ENCODE data around the gene MN1.

MN1 gene

GRCh38 chr22:27827604-27828587, 26.3 kb upstream of the MN1 start:
- H3K4me3 ChIP-seq (ENCODE audit: low read depth, low read length), result no peak overlapping the region
- DNase-seq (ENCODE audit: low read depth), result no peak
- TF ChIP-seq, protein P1, sequence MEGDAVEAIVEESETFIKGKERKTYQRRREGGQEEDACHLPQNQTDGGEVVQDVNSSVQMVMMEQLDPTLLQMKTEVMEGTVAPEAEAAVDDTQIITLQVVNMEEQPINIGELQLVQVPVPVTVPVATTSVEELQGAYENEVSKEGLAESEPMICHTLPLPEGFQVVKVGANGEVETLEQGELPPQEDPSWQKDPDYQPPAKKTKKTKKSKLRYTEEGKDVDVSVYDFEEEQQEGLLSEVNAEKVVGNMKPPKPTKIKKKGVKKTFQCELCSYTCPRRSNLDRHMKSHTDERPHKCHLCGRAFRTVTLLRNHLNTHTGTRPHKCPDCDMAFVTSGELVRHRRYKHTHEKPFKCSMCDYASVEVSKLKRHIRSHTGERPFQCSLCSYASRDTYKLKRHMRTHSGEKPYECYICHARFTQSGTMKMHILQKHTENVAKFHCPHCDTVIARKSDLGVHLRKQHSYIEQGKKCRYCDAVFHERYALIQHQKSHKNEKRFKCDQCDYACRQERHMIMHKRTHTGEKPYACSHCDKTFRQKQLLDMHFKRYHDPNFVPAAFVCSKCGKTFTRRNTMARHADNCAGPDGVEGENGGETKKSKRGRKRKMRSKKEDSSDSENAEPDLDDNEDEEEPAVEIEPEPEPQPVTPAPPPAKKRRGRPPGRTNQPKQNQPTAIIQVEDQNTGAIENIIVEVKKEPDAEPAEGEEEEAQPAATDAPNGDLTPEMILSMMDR (IDR thresholded peaks at IDR 0.05; ENCODE audit: low read depth, low read length, missing control alignments), result no peak

- DNase-seq (ENCODE audit: low read depth), result no peak
- no peak overlapping the region for H3K4me3 ChIP-seq (ENCODE audit: low read depth, low read length)
- TF ChIP-seq, protein P1 (IDR thresholded peaks at IDR 0.05; ENCODE audit: low read depth, low read length, missing control alignments), result peak; percentile 58
These were observed 23.6 kb upstream of the MN1 start for GRCh38 chr22:27825174-27825573.

GRCh38 chr22:27823221-27823620, 21.7 kb upstream of the MN1 start:
- DNase-seq (ENCODE audit: low read depth), result no peak
- TF ChIP-seq, protein P1 (IDR thresholded peaks at IDR 0.05; ENCODE audit: low read depth, low read length, missing control alignments), result no peak
- no peak overlapping the region for H3K4me3 ChIP-seq (ENCODE audit: low read depth, low read length)

DNA sequence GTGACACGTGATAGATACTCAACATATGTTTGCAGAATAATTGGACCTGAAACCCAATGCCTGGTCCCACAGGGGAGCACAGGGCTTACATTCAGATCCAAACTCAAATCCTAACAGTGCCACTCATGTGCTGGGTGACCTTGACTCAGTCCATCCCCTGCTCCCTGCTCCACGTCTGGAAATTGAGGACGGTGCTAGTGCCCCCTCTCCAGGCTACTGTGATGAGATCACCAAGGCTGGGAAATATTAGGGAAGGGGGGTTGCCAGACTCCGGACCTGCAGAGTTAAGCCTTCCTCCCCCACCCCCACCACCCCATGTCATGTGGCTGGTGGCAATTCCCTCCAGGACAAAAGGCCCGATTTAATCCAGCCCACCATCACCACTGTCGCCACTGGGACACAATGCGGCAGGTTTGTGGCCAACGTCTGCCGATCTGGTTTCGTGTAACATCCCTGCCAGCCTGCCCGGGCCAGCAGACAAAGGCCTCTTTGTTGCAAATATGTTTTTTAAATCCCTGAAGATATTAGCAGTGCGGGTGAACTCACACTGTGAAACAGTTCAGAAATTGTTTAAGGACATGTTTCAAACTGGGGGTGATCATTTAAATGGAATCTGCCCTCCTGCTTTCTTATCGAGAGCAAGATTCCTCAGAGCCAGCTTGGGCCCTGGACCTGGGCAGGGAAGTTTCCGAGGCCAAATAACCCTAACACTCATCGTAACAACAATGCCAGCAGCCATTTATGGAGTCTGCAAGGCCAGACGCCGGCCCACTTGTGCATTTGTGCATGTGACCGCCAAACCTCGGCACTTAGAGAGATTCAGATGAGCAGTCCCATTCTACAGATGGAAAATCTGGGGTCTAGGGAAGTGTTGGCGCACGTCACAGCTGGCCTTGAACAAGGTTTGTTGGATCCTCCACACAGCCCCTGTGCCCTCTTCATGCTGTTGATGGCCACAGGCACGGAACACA, 19.6 kb upstream of the MN1 start:
- no peak overlapping the region for H3K4me3 ChIP-seq (ENCODE audit: low read depth, low read length)
- no peak for DNase-seq (ENCODE audit: low read depth)
- TF ChIP-seq, protein P1 (IDR thresholded peaks at IDR 0.05; ENCODE audit: low read depth, low read length, missing control alignments), result no peak

DNA sequence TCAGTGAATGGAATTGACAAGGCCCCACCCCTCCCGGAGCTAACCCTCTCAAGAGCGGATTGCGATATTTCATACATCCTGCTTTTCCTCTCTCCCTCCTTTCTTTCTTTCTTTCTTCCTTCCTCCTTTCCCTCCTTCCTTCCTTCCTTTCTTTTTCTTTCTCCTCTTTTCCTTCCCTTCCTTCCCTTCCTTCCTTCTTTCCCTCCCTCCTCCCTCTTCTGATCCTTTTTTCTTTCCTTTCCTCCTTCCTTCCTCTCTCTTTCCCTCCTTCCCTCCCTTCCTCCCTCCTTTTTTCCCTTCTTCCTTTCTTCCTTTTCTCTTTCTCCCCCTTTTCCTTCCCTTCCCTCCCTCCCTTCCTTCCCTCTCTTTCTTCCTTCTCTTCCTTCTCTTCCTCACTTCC, 15.0 kb upstream of the MN1 start:
- no peak overlapping the region for H3K4me3 ChIP-seq (ENCODE audit: low read depth, low read length)
- TF ChIP-seq, protein P1 (IDR thresholded peaks at IDR 0.05; ENCODE audit: low read depth, low read length, missing control alignments), result no peak
- no peak for DNase-seq (ENCODE audit: low read depth)

- DNase-seq (ENCODE audit: low read depth), result no peak
These were observed 14.4 kb upstream of the MN1 start for GRCh38 chr22:27815826-27816530.

More at GRCh38 chr22:27815826-27816530, 14.4 kb upstream of the MN1 start:
- TF ChIP-seq, protein P1 (IDR thresholded peaks at IDR 0.05; ENCODE audit: low read depth, low read length, missing control alignments), result no peak
- no peak overlapping the region for H3K4me3 ChIP-seq (ENCODE audit: low read depth, low read length)

All from GM12864 (cell line).